HG03039 (cell line): Measurements from ENCODE around the gene MOB2.

Experiments used
- ATAC-seq: cut with Tn5 transposase; IDR thresholded peaks from one replicate; pipeline ENCODE4 v1.9.1; 2021; ENCODE audit warnings: mild to moderate bottlenecking, moderate library complexity; ENCODE audit not compliant: unreplicated experiment

Gene MOB2

DNA sequence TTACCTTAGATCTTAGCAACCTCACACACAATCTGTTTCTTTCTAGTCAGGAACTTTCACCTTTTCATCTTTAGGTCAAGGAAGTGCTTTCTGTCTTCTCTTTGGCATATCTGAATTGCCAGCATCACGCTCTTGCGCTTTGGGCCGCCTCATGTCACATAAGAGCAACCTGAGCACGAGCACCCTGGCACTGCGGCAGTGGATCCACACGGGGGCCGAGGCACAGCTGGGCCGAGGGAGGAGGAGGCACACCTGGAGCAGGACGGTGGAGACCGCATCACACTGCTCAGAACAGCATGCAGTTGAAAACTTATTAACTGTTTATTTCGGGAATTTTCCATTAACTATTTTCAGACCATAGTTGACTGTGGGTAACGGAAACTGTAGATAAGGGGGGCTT is 10.7 kb downstream of the MOB2 start:
- no peak for ATAC-seq

- ATAC-seq = no peak
Observed at GRCh38 chr11:1473786-1474185, 12.8 kb downstream of the MOB2 start.

GRCh38 chr11:1473011-1473628 is 13.5 kb downstream of the MOB2 start:
- no peak for ATAC-seq

- no peak for ATAC-seq
Observed at GRCh38 chr11:1472180-1473005, 14.2 kb downstream of the MOB2 start.

DNA sequence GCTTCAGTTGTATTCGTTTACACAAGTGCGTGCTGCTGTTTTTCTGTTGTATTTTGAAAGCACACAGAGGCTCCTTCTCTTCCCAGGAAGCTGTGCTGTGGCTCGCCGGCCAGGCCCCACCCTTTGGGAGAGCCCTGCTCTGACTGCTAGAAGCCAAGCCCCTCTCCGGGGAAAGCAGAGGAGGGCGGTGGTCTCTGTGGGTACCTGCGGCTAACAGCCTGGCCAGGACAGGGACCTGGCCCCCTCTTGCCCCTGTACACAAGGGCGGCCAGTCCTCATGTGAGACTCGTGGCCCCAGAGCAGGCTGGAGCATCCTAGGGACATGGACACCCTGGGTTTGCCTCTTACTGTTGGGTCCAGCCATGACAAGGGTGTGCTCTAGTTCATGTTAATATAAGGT is 14.8 kb downstream of the MOB2 start:
- ATAC-seq = no peak

- no peak for ATAC-seq
Observed at GRCh38 chr11:1470681-1471611, 15.6 kb downstream of the MOB2 start.

GRCh38 chr11:1469911-1470680 is 16.5 kb downstream of the MOB2 start:
- ATAC-seq = no peak

GRCh38 chr11:1469287-1469910 is 17.2 kb downstream of the MOB2 start:
- ATAC-seq = no peak

- ATAC-seq = no peak
Observed at GRCh38 chr11:1468473-1469066, 18.0 kb downstream of the MOB2 start.

DNA sequence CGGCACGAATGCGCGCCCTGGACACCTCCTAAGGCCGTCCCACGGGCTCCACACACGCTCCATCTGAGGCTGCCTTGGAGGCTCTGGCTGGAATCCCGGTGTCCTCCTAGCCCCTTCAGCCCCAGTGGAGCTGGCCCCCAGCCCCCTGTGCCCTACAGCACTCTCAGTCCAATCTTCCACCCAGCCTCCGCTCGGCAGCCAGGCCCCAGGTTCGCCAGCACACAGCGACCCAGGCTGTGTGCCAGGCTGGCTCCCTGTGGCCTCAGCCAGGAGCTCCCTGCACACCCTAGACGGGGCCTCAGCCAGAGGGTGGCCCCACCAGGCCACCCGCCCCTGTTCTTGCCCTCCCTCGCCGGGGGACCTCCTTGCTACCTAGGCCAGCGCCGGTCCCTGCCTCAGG is 18.6 kb downstream of the MOB2 start:
- no peak for ATAC-seq

- no peak for ATAC-seq
Observed at GRCh38 chr11:1467270-1467669, 19.3 kb downstream of the MOB2 start.

DNA sequence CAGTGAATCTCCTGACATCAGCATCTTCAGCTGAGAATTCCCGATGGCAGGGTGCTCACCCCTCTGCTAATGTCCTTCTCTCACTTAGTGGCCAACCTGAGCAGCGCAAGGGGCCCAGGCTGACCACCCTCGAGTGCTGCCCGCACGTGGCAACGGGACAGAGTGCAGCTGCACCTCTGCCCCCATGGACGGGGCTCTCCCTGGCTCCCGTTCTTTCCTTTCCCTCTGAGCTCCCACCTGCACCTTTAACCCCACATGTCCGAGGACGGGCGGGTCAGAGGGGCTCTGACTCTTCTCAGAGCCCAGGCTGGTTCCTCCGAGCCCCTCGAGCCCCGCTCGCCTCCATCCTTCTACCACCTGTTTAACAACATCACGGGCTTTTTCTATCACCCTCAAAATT is 19.8 kb downstream of the MOB2 start:
- ATAC-seq = no peak

- ATAC-seq = no peak
Observed at GRCh38 chr11:1463056-1463455, 23.5 kb downstream of the MOB2 start.

GRCh38 chr11:1462698-1462975 is 23.9 kb downstream of the MOB2 start:
- no peak for ATAC-seq

DNA sequence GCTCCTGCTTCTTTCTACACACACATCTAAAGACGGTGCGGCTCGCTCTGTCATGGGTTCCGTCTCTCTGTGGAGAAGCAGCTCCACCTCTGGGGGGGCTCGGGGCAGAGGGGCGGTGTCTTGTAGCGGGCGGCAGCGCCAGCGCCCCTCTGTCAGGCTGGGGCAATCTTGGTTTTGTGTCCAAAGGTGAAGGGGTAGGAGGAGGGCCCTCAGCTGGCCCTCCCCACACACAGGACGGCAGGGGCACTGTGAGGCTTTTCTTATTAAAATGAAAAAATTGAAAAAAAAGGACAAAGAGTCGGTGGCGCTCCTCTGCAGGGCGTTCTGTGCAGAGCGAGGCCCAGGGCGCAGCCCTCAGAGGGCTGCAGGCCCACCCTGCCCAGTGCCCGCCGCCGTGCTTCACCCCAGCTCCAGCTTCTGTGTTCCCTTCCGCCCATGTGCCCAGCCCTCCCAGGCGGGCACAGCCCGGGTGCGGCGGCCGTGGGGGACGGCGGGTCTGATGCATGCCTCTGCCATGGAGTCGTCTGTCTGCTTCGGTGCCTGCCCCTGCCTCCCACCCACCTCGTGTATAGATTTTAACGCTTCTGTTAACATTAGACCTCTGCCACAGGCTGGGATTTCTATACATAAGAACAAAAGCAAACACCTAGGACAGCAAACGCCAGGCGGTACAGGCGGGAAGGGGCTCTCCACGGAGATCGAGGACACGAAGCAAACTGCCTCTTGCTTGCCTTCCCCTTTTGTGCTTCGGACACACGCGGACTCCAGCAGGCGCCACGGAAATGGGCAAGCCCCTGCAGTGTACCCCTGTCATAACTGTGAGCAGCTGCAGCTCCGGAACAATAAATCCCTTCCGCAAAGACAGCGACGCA is 24.5 kb downstream of the MOB2 start:
- ATAC-seq = no peak

DNA sequence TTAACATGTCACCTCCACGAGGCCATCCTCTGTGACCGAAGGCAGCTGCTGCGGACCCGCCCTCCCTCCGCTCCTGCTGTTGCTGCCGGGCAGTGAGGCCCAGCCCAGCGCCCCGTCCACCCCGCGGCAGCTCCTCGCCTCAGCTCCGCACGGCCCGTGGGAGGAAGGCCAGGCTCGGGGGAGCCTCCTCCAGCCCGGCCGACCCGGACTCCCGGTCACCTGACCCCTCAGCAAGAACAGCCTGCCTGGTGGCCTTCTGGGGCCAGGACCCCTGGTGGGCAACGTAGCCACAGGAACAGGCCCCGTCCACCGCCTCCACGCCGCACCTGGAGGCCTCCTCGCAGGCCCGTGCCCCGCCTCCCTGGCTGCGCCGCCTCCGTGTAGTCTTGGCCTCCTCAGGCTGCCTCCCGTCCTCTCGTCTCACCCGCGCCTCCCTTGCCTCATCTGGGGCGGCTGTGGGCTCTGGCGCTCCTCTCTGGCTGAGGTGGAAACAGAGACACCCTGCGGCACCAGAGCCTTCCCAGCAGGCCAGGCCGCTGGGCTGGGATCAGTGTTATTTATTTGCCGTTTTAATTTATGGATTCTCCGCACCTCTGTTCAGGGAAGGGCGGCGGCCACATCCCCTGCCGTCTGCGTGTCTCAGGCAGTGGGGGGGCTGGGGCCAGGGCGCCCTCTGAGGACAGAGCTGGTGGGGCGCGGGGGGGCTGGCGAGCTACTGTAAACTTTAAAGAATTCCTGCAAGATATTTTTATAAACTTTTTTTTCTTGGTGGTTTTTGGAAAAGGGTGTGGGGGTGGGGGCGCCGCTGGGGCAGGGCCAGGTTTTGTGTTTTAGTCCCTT is 25.4 kb downstream of the MOB2 start:
- no peak for ATAC-seq

DNA sequence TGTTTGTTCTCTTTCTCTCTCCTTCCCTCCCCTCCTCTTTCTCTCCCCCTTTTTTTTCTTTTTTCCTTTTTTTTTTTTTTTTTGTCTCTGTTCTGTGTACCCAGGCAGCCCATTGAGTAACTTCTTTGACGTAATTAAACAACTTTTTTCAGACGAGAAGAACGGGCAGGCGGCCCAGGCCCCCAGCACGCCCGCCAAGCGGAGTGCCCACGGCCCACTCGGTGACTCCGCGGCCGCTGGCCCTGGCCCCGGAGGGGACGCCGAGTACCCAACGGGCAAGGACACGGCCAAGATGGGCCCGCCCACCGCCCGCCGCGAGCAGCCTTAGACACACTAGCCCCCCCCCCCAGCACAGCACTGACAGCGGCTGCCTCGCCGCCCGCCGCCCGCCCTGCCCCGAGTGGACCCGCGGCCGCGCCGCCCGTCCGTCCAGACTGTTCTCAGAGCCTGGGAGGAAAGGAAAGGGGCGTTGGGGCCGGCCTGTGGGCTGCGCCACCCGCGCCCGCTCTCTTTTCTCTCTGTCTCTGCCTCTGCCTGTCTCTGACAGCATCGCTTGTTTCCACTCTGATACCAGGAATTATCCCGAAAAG is 26.1 kb downstream of the MOB2 start:
- ATAC-seq = no peak
